ENCODE results near the gene TMEM201.

Gene TMEM201

DNA sequence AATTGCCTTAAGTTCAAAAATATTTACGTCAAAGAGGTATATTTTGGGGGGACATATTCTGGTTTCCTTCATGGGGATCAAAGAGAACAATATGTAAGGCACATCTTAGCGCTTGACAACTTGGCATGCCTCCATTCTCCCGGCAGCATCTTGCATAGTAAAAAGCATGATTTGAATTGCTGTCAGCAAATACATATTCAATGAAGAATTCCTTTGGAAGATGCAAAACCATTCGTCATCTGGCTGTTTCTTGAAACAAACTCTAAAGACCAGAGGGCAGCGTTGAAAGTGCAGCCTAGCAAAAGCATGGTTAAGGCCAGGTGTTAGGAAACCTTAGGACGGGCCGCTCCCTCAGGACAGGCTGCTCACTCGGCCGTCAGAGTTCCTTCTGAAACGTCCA lies 59.5 kb downstream of the TMEM201 start:
- Histone ChIP-seq H3K4me1 (ENCODE audit: control insufficient read depth, insufficient read depth, low read depth, low read length) (peaks cover 13% of the 10 kb centered on the region), H3K36me3 (ENCODE audit: control insufficient read depth in 1 of 2, insufficient read depth in 2 of 2, low read depth in 1 of 2, low read length in 2 of 2) (no peaks in the 10 kb centered on the region), H3K79me1 (replicated peaks; ENCODE audit: low read length, poor library complexity, severe bottlenecking) (peaks cover 4% of the 10 kb centered on the region), H2BK120ac (ENCODE audit: low read depth, low read length) (no peak overlapping the region), H3K14ac (ENCODE audit: low read length in 2 of 2) (no peak overlapping the region), H3K4me3 (ENCODE audit: insufficient read depth in 1 of 2, low read depth in 1 of 2, low read length in 2 of 2) (no peak overlapping the region), H3K23ac (ENCODE audit: low read length in 2 of 2) (no peak overlapping the region), H2BK15ac (ENCODE audit: low read depth, poor library complexity, severe bottlenecking) (no peak overlapping the region), H3K4ac (ENCODE audit: low read depth in 1 of 2, low read length in 2 of 2) (no peak overlapping the region), H2BK12ac (ENCODE audit: low read length in 2 of 2) (no peak overlapping the region), H2AK5ac (ENCODE audit: low read length, severe bottlenecking) (no peak overlapping the region), H3K27me3 (ENCODE audit: control insufficient read depth in 1 of 2, insufficient read depth in 1 of 2, low read length in 2 of 2) (peaks cover 6 to 17% of the 10 kb centered on the region in 2 experiments), H3K9me3 (ENCODE audit: control insufficient read depth, low read length) (no peaks in the 10 kb centered on the region), H3K27ac (ENCODE audit: low read length, poor library complexity, severe bottlenecking) (no peak overlapping the region), H3K9ac (ENCODE audit: low read length) (no peak overlapping the region), H3K18ac (ENCODE audit: low read depth in 1 of 2, low read length in 2 of 2) (no peak overlapping the region), H2AFZ (ENCODE audit: low read depth, low read length) (no peak overlapping the region), H4K91ac (ENCODE audit: low read length) (no peak overlapping the region), H2BK5ac (ENCODE audit: low read depth, low read length, poor library complexity, severe bottlenecking) (no peak overlapping the region), H3K4me2 (ENCODE audit: low read length, poor library complexity, severe bottlenecking) (no peak overlapping the region), H4K8ac (ENCODE audit: low read length) (no peak overlapping the region)
- 82% methylated on average over 10 of the region's 10 CpGs for WGBS
- DNase-seq = no peak

DNA sequence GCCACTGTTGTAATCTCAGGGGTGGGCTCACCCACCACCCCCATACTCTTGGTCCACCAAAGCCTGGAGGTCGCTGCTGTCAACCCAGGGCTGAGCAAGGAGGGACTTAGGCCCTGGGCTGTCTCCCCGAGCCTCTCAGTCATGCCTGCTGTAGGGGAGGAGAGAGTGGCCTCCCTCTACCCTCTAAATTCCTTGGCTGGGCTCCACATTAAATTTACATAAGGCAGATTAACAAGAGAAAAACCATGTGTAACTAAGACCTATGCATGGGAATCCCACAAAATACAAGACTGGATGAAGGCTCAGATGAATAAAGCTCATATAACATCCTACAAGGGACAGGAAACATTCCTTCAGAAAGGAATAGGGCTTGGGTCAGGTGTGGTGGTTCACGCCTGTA lies 61.1 kb downstream of the TMEM201 start:
- 81% methylated on average over 3 of the region's 3 CpGs for WGBS
- DNase-seq = no peak

DNA sequence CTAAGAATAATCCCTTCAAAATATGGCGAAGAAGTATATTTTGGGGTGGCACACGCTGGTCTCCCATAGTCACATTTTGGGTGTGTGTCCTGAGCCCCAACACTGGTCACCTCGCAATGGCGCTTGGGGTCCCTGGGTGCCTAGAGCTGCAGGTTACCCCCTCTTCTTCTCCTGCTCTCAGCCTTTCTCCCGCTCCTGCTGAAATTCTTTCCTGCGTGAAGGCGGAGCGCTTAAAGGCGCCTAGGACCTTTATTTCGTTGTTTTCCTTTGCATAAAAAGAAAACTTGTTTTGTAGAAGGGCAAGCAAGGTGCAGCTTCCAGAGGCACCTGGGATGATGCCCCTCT lies 62.5 kb downstream of the TMEM201 start:
- H3K79me1 ChIP-seq (replicated peaks; ENCODE audit: low read length, poor library complexity, severe bottlenecking) = peaks cover 6% of the 10 kb centered on the region
- H2AK5ac ChIP-seq (ENCODE audit: low read length, severe bottlenecking) = no peak overlapping the region

More for the DNA sequence above, 61.1 kb downstream of the TMEM201 start:
- no peak overlapping the region for H2AFZ ChIP-seq (ENCODE audit: low read depth, low read length)
- H3K9ac ChIP-seq (ENCODE audit: low read length) = no peak overlapping the region
- H2BK15ac ChIP-seq (ENCODE audit: low read depth, poor library complexity, severe bottlenecking) = no peak overlapping the region
- H3K9me3 ChIP-seq (ENCODE audit: control insufficient read depth, low read length) = no peaks in the 10 kb centered on the region
- peaks cover 6% of the 10 kb centered on the region for H3K79me1 ChIP-seq (replicated peaks; ENCODE audit: low read length, poor library complexity, severe bottlenecking)
- no peak overlapping the region for H3K4me2 ChIP-seq (ENCODE audit: low read length, poor library complexity, severe bottlenecking)
- no peaks in the 10 kb centered on the region for H3K36me3 ChIP-seq (ENCODE audit: control insufficient read depth in 1 of 2, insufficient read depth in 2 of 2, low read depth in 1 of 2, low read length in 2 of 2)
- H3K18ac ChIP-seq (ENCODE audit: low read depth in 1 of 2, low read length in 2 of 2) = no peak overlapping the region
- no peak overlapping the region for H3K23ac ChIP-seq (ENCODE audit: low read length in 2 of 2)
- H4K91ac ChIP-seq (ENCODE audit: low read length) = no peak overlapping the region
- H2BK120ac ChIP-seq (ENCODE audit: low read depth, low read length) = no peak overlapping the region
- peaks cover 6 to 30% of the 10 kb centered on the region in 2 experiments for H3K27me3 ChIP-seq (ENCODE audit: control insufficient read depth in 1 of 2, insufficient read depth in 1 of 2, low read length in 2 of 2)
- H3K27ac ChIP-seq (ENCODE audit: low read length, poor library complexity, severe bottlenecking) = no peak overlapping the region
- H2BK5ac ChIP-seq (ENCODE audit: low read depth, low read length, poor library complexity, severe bottlenecking) = no peak overlapping the region
- no peak overlapping the region for H2AK5ac ChIP-seq (ENCODE audit: low read length, severe bottlenecking)
- no peak overlapping the region for H3K14ac ChIP-seq (ENCODE audit: low read length in 2 of 2)
- no peak overlapping the region for H4K8ac ChIP-seq (ENCODE audit: low read length)
- no peak overlapping the region for H3K4ac ChIP-seq (ENCODE audit: low read depth in 1 of 2, low read length in 2 of 2)
- peaks cover 13% of the 10 kb centered on the region for H3K4me1 ChIP-seq (ENCODE audit: control insufficient read depth, insufficient read depth, low read depth, low read length)
- no peak overlapping the region for H2BK12ac ChIP-seq (ENCODE audit: low read length in 2 of 2)
- H3K4me3 ChIP-seq (ENCODE audit: insufficient read depth in 1 of 2, low read depth in 1 of 2, low read length in 2 of 2) = no peak overlapping the region

GRCh38 chr1:9651565-9652378 lies 63.1 kb downstream of the TMEM201 start, which contains the start of gene PIK3CD:
PIK3CD (plus strand) TSS chr1:9651731; CDS start chr1:9710456, 58,725 bp downstream.
- peak within 1 kb of the TSS; percentile 100 for H3K4me2 ChIP-seq (ENCODE audit: low read length, poor library complexity, severe bottlenecking)
- no peak within 1 kb of the TSS for H2BK15ac ChIP-seq (ENCODE audit: low read depth, poor library complexity, severe bottlenecking)
- H3K36me3 ChIP-seq (ENCODE audit: control insufficient read depth in 1 of 2, insufficient read depth in 2 of 2, low read depth in 1 of 2, low read length in 2 of 2) = no peaks in the 10 kb centered on the region
- H3K23ac ChIP-seq (ENCODE audit: low read length in 2 of 2) = peak within 1 kb of the TSS in 1 of 2 experiments; percentile 42
- H3K4me3 ChIP-seq (ENCODE audit: insufficient read depth in 1 of 2, low read depth in 1 of 2, low read length in 2 of 2) = peak within 1 kb of the TSS; percentile 68 to 72
- no peak within 1 kb of the TSS for H2AFZ ChIP-seq (ENCODE audit: low read depth, low read length)
- WGBS = 2% methylated on average over 55 of the region's 94 CpGs
- no peaks in the 10 kb centered on the region for H3K9me3 ChIP-seq (ENCODE audit: control insufficient read depth, low read length)
- H3K9ac ChIP-seq (ENCODE audit: low read length) = peak within 1 kb of the TSS; percentile 41
- H2AK5ac ChIP-seq (ENCODE audit: low read length, severe bottlenecking) = no peak within 1 kb of the TSS
- peaks cover 6 to 30% of the 10 kb centered on the region in 2 experiments for H3K27me3 ChIP-seq (ENCODE audit: control insufficient read depth in 1 of 2, insufficient read depth in 1 of 2, low read length in 2 of 2)
- H2BK5ac ChIP-seq (ENCODE audit: low read depth, low read length, poor library complexity, severe bottlenecking) = no peak within 1 kb of the TSS
- no peak within 1 kb of the TSS for H4K8ac ChIP-seq (ENCODE audit: low read length)
- no peak within 1 kb of the TSS for H3K14ac ChIP-seq (ENCODE audit: low read length in 2 of 2)
- DNase-seq = peak; percentile 43
- no peak within 1 kb of the TSS for H3K18ac ChIP-seq (ENCODE audit: low read depth in 1 of 2, low read length in 2 of 2)
- H2BK12ac ChIP-seq (ENCODE audit: low read length in 2 of 2) = no peak within 1 kb of the TSS
- no peak within 1 kb of the TSS for H3K27ac ChIP-seq (ENCODE audit: low read length, poor library complexity, severe bottlenecking)
- H3K4ac ChIP-seq (ENCODE audit: low read depth in 1 of 2, low read length in 2 of 2) = no peak within 1 kb of the TSS
- H3K79me1 ChIP-seq (replicated peaks; ENCODE audit: low read length, poor library complexity, severe bottlenecking) = peaks cover 6% of the 10 kb centered on the region
- no peak within 1 kb of the TSS for H4K91ac ChIP-seq (ENCODE audit: low read length)
- H3K4me1 ChIP-seq (ENCODE audit: control insufficient read depth, insufficient read depth, low read depth, low read length) = peaks cover 13% of the 10 kb centered on the region
- no peak within 1 kb of the TSS for H2BK120ac ChIP-seq (ENCODE audit: low read depth, low read length)

More for the DNA sequence above, 62.5 kb downstream of the TMEM201 start:
- no peaks in the 10 kb centered on the region for H3K36me3 ChIP-seq (ENCODE audit: control insufficient read depth in 1 of 2, insufficient read depth in 2 of 2, low read depth in 1 of 2, low read length in 2 of 2)
- no peak overlapping the region for H3K27ac ChIP-seq (ENCODE audit: low read length, poor library complexity, severe bottlenecking)
- H2BK5ac ChIP-seq (ENCODE audit: low read depth, low read length, poor library complexity, severe bottlenecking) = no peak overlapping the region
- no peak for DNase-seq
- H3K4me1 ChIP-seq (ENCODE audit: control insufficient read depth, insufficient read depth, low read depth, low read length) = peaks cover 13% of the 10 kb centered on the region
- no peak overlapping the region for H4K91ac ChIP-seq (ENCODE audit: low read length)
- H3K9ac ChIP-seq (ENCODE audit: low read length) = no peak overlapping the region
- no peak overlapping the region for H2BK120ac ChIP-seq (ENCODE audit: low read depth, low read length)
- peak overlapping the region in 1 of 2 experiments; percentile 42 for H3K23ac ChIP-seq (ENCODE audit: low read length in 2 of 2)
- peaks cover 6 to 30% of the 10 kb centered on the region in 2 experiments for H3K27me3 ChIP-seq (ENCODE audit: control insufficient read depth in 1 of 2, insufficient read depth in 1 of 2, low read length in 2 of 2)
- H3K4ac ChIP-seq (ENCODE audit: low read depth in 1 of 2, low read length in 2 of 2) = no peak overlapping the region
- no peak overlapping the region for H2BK15ac ChIP-seq (ENCODE audit: low read depth, poor library complexity, severe bottlenecking)
- peak overlapping the region; percentile 68 to 72 for H3K4me3 ChIP-seq (ENCODE audit: insufficient read depth in 1 of 2, low read depth in 1 of 2, low read length in 2 of 2)
- H3K9me3 ChIP-seq (ENCODE audit: control insufficient read depth, low read length) = no peaks in the 10 kb centered on the region
- no peak overlapping the region for H2AFZ ChIP-seq (ENCODE audit: low read depth, low read length)
- no peak overlapping the region for H4K8ac ChIP-seq (ENCODE audit: low read length)
- no peak overlapping the region for H2BK12ac ChIP-seq (ENCODE audit: low read length in 2 of 2)
- no peak overlapping the region for H3K14ac ChIP-seq (ENCODE audit: low read length in 2 of 2)
- 38% methylated on average over 10 of the region's 10 CpGs for WGBS
- H3K18ac ChIP-seq (ENCODE audit: low read depth in 1 of 2, low read length in 2 of 2) = no peak overlapping the region
- peak overlapping the region; percentile 100 for H3K4me2 ChIP-seq (ENCODE audit: low read length, poor library complexity, severe bottlenecking)
